Metanephros (tissue), 2 donors: ENCODE measurements around the gene GRM5. TPM values are rescaled to one million over a fixed set of nuclear protein-coding genes. Genes with fewer than 3 reads are reported as not detected.

Experiments
- small RNA-seq: library from RNA; depleted of rRNA; stranded (forward); fragments of <200 nt; gene quantifications from one replicate; pipeline ENCODE3, GENCODE V24; 2014; ENCODE audit warnings: low replicate concordance
- total RNA-seq: library from RNA; depleted of rRNA; stranded (reverse); fragments of >200 nt; gene quantifications from one replicate; pipeline ENCODE4 v1.2.3, GENCODE V29; 2014

The GRM5 gene
- 1.2 TPM for total RNA-seq

GRCh38 chr11:89065651-89066201 is at the start of gene GRM5:
Gene GRM5 (minus strand): TSS chr11:89065982. CDS start chr11:89047872, 18,110 bp downstream.

Small RNA genes within 50 kb of the gene (small RNA-seq; reads per million reads assigned to genes)
- not detected for gene RNU6-16P

Other genes starting within 250 kb of the GRM5 start
- not detected for gene TYR, start 111.9 kb upstream of the GRM5 start, total RNA-seq